GM23338 (cell line): Measurements from ENCODE around the gene ADPRH. TPM values are rescaled to one million over a fixed set of nuclear protein-coding genes. Genes with fewer than 3 reads are reported as not detected.
"Not testable (repeated sequence)": the region's sequence is repeated elsewhere in the genome, so short reads cannot be mapped to it uniquely, and the experiment has no call there.

ENCODE experiments used
- ATAC-seq: fragments of 200-7000 bp; cut with Tn5 transposase; 3 replicates; pipeline ENCODE4 v1.9.1; 2020
- DNase-seq: peaks from one replicate; pipeline ENCODE4 v3.0.0-alpha.2; 2015; ENCODE audit warnings: low spot score
- H2AFZ ChIP-seq: fragments of 200-600 bp; sonication (generic); 2 replicates; pipeline ENCODE4 v1.8.0; 2016; ENCODE audit warnings: antibody characterized with exemption, mild to moderate bottlenecking, moderate library complexity
- H3F3A ChIP-seq: fragments of 200-600 bp; sonication (generic); replicated peaks from 2 replicates; pipeline ENCODE4 v1.8.0; 2017; ENCODE audit warnings: antibody characterized with exemption, mixed run types, low read depth
- H3K27ac ChIP-seq: fragments of 200-600 bp; sonication (generic); 2 replicates; pipeline ENCODE4 v1.6.1; 2016; ENCODE audit warnings: low read depth
- H3K27me3 ChIP-seq: fragments of 200-600 bp; sonication (generic); 2 replicates; pipeline ENCODE4 v1.8.0; 2016; ENCODE audit warnings: mild to moderate bottlenecking, mixed run types, moderate library complexity; ENCODE audit not compliant: insufficient read depth
- H3K36me3 ChIP-seq: fragments of 200-600 bp; sonication (generic); 2 replicates; pipeline ENCODE4 v1.8.0; 2016; ENCODE audit warnings: mild to moderate bottlenecking; ENCODE audit not compliant: insufficient read depth
- H3K4me1 ChIP-seq: fragments of 200-600 bp; sonication (generic); 2 replicates; pipeline ENCODE4 v1.8.0; 2016; ENCODE audit warnings: mild to moderate bottlenecking, moderate library complexity; ENCODE audit not compliant: insufficient read depth
- H3K4me2 ChIP-seq: fragments of 200-600 bp; sonication (generic); 2 replicates; pipeline ENCODE4 v1.7.1; 2017; ENCODE audit warnings: mixed run types
- H3K4me3 ChIP-seq: fragments of 200-600 bp; sonication (generic); 2 replicates; pipeline ENCODE4 v1.6.1; 2016; ENCODE audit warnings: mixed run types
- H3K79me2 ChIP-seq: fragments of 200-600 bp; sonication (generic); replicated peaks from 2 replicates; pipeline ENCODE4 v1.8.0; 2017; ENCODE audit warnings: mild to moderate bottlenecking; ENCODE audit not compliant: insufficient read depth
- H3K9me2 ChIP-seq: fragments of 200-600 bp; sonication (generic); 2 replicates; pipeline ENCODE4 v1.8.0; 2017; ENCODE audit not compliant: insufficient read depth
- H4K20me1 ChIP-seq: fragments of 200-600 bp; sonication (generic); replicated peaks from 2 replicates; pipeline ENCODE4 v1.8.0; 2017; ENCODE audit warnings: mild to moderate bottlenecking; ENCODE audit not compliant: insufficient read depth
- H3K27ac Mint-ChIP-seq: 2 replicates; pipeline ENCODE4 v1.8.0; 2020; ENCODE audit warnings: inconsistent platforms, mild to moderate bottlenecking, moderate library complexity, mixed read lengths
- H3K27me3 Mint-ChIP-seq: 3 replicates; pipeline ENCODE4 v1.8.0; 2022; ENCODE audit warnings: low read depth, mild to moderate bottlenecking, moderate library complexity, mixed read lengths, inconsistent platforms; ENCODE audit not compliant: insufficient read depth, poor library complexity
- H3K36me3 Mint-ChIP-seq: 3 replicates; pipeline ENCODE4 v1.8.0; 2021; ENCODE audit warnings: low read depth, mild to moderate bottlenecking, inconsistent platforms, moderate library complexity, mixed read lengths
- H3K4me1 Mint-ChIP-seq: 3 replicates; pipeline ENCODE4 v1.8.0; 2020; ENCODE audit warnings: mild to moderate bottlenecking, inconsistent platforms, mixed read lengths
- H3K4me3 Mint-ChIP-seq: 3 replicates; pipeline ENCODE4 v1.8.0; 2021; ENCODE audit warnings: moderate library complexity, mild to moderate bottlenecking, inconsistent platforms, mixed read lengths
- H3K9me3 Mint-ChIP-seq: 3 replicates; pipeline ENCODE4 v1.8.0; 2020; ENCODE audit warnings: moderate library complexity, mild to moderate bottlenecking, inconsistent platforms, mixed read lengths
- EZH2 ChIP-seq: fragments of 200-600 bp; sonication (generic); IDR thresholded peaks from one replicate; pipeline ENCODE4 v1.8.0; 2017; ENCODE audit warnings: antibody characterized with exemption, mild to moderate bottlenecking, low read depth; ENCODE audit not compliant: unreplicated experiment
- EZH2phosphoT487 ChIP-seq: fragments of 200-600 bp; sonication (generic); IDR thresholded peaks from one replicate; pipeline ENCODE4 v1.8.1; 2018; ENCODE audit warnings: antibody characterized with exemption; ENCODE audit not compliant: unreplicated experiment
- JUNB ChIP-seq: IDR thresholded peaks from one replicate; pipeline ENCODE4 v1.6.1; 2016; ENCODE audit warnings: antibody characterized with exemption; ENCODE audit not compliant: unreplicated experiment
- STAT1 ChIP-seq: IDR thresholded peaks from one replicate; pipeline ENCODE4 v1.6.1; 2016; ENCODE audit warnings: antibody characterized with exemption; ENCODE audit not compliant: unreplicated experiment
- ZNF114 ChIP-seq: fragments of 250-450 bp; sonication (Bioruptor Pico); IDR thresholded peaks from 2 replicates; pipeline ENCODE4 v1.5.0; 2020; ENCODE audit warnings: mild to moderate bottlenecking, moderate library complexity
- polyA plus RNA-seq: library from polyadenylated mRNA; unstranded; fragments of >200 nt; fragmentation: Nextera tagmentation; extraction: Ambion mirVana; gene quantifications from 2 replicates; pipeline ENCODE4 v1.2.1, GENCODE V29; 2016
- total RNA-seq: library from RNA; depleted of rRNA; stranded (reverse); fragments of >200 nt; shearing (Covaris generic); gene quantifications from 2 replicates; pipeline ENCODE4 v1.2.3, GENCODE V29; 2014
- TF ChIP-seq, protein P1 (sequence below): fragments of 250-450 bp; sonication (Bioruptor Pico); IDR thresholded peaks from 2 replicates; pipeline ENCODE4 v1.5.0; 2020; ENCODE audit warnings: mild to moderate bottlenecking, moderate library complexity
- TF ChIP-seq, protein P2 (sequence below): IDR thresholded peaks from 2 replicates; pipeline ENCODE4 v1.6.1; 2016; ENCODE audit warnings: antibody characterized with exemption
- TF ChIP-seq, protein P3 (sequence below): IDR thresholded peaks from one replicate; pipeline ENCODE4 v1.6.1; 2018; ENCODE audit warnings: antibody characterized with exemption; ENCODE audit not compliant: unreplicated experiment

The ADPRH gene
- total and polyA plus RNA-seq, 2 experiments from 2014 or later, result 1.2 to 3.4 TPM

DNA sequence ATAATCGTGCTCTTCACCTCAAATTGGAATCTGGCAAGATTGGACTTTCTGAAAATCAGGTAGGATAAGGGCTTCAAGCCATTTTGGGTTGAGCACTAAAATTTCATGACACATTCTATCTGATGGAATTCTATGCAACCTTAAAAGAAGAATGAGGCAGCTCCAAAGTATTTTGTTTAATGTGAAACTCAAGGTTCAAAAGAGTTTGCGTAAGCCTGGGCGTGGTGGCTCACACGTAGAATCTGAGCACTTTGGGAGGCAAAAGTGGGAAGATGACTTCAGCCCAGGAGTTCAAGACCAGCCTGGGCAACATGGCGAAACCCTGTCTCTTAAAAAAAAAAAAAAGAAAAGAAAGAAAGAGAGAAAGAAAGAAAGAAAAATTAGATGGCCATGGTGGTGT, 14.8 kb downstream of the ADPRH start (continued):
- TF ChIP-seq, protein P1, sequence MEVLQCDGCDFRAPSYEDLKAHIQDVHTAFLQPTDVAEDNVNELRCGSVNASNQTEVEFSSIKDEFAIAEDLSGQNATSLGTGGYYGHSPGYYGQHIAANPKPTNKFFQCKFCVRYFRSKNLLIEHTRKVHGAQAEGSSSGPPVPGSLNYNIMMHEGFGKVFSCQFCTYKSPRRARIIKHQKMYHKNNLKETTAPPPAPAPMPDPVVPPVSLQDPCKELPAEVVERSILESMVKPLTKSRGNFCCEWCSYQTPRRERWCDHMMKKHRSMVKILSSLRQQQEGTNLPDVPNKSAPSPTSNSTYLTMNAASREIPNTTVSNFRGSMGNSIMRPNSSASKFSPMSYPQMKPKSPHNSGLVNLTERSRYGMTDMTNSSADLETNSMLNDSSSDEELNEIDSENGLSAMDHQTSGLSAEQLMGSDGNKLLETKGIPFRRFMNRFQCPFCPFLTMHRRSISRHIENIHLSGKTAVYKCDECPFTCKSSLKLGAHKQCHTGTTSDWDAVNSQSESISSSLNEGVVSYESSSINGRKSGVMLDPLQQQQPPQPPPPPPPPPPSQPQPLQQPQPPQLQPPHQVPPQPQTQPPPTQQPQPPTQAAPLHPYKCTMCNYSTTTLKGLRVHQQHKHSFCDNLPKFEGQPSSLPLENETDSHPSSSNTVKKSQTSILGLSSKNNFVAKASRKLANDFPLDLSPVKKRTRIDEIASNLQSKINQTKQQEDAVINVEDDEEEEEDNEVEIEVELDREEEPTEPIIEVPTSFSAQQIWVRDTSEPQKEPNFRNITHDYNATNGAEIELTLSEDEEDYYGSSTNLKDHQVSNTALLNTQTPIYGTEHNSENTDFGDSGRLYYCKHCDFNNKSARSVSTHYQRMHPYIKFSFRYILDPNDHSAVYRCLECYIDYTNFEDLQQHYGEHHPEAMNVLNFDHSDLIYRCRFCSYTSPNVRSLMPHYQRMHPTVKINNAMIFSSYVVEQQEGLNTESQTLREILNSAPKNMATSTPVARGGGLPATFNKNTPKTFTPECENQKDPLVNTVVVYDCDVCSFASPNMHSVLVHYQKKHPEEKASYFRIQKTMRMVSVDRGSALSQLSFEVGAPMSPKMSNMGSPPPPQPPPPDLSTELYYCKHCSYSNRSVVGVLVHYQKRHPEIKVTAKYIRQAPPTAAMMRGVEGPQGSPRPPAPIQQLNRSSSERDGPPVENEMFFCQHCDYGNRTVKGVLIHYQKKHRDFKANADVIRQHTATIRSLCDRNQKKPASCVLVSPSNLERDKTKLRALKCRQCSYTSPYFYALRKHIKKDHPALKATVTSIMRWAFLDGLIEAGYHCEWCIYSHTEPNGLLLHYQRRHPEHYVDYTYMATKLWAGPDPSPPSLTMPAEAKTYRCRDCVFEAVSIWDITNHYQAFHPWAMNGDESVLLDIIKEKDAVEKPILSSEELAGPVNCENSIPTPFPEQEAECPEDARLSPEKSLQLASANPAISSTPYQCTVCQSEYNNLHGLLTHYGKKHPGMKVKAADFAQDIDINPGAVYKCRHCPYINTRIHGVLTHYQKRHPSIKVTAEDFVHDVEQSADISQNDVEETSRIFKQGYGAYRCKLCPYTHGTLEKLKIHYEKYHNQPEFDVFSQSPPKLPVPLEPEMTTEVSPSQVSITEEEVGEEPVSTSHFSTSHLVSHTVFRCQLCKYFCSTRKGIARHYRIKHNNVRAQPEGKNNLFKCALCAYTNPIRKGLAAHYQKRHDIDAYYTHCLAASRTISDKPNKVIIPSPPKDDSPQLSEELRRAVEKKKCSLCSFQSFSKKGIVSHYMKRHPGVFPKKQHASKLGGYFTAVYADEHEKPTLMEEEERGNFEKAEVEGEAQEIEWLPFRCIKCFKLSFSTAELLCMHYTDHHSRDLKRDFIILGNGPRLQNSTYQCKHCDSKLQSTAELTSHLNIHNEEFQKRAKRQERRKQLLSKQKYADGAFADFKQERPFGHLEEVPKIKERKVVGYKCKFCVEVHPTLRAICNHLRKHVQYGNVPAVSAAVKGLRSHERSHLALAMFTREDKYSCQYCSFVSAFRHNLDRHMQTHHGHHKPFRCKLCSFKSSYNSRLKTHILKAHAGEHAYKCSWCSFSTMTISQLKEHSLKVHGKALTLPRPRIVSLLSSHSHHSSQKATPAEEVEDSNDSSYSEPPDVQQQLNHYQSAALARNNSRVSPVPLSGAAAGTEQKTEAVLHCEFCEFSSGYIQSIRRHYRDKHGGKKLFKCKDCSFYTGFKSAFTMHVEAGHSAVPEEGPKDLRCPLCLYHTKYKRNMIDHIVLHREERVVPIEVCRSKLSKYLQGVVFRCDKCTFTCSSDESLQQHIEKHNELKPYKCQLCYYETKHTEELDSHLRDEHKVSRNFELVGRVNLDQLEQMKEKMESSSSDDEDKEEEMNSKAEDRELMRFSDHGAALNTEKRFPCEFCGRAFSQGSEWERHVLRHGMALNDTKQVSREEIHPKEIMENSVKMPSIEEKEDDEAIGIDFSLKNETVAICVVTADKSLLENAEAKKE (CRISPR knock-in tag), result no peak
- TF ChIP-seq, protein P2, sequence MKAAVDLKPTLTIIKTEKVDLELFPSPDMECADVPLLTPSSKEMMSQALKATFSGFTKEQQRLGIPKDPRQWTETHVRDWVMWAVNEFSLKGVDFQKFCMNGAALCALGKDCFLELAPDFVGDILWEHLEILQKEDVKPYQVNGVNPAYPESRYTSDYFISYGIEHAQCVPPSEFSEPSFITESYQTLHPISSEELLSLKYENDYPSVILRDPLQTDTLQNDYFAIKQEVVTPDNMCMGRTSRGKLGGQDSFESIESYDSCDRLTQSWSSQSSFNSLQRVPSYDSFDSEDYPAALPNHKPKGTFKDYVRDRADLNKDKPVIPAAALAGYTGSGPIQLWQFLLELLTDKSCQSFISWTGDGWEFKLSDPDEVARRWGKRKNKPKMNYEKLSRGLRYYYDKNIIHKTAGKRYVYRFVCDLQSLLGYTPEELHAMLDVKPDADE, result no peak
- no peak for TF ChIP-seq STAT1
- no peak for TF ChIP-seq JUNB
- TF ChIP-seq, protein P3, sequence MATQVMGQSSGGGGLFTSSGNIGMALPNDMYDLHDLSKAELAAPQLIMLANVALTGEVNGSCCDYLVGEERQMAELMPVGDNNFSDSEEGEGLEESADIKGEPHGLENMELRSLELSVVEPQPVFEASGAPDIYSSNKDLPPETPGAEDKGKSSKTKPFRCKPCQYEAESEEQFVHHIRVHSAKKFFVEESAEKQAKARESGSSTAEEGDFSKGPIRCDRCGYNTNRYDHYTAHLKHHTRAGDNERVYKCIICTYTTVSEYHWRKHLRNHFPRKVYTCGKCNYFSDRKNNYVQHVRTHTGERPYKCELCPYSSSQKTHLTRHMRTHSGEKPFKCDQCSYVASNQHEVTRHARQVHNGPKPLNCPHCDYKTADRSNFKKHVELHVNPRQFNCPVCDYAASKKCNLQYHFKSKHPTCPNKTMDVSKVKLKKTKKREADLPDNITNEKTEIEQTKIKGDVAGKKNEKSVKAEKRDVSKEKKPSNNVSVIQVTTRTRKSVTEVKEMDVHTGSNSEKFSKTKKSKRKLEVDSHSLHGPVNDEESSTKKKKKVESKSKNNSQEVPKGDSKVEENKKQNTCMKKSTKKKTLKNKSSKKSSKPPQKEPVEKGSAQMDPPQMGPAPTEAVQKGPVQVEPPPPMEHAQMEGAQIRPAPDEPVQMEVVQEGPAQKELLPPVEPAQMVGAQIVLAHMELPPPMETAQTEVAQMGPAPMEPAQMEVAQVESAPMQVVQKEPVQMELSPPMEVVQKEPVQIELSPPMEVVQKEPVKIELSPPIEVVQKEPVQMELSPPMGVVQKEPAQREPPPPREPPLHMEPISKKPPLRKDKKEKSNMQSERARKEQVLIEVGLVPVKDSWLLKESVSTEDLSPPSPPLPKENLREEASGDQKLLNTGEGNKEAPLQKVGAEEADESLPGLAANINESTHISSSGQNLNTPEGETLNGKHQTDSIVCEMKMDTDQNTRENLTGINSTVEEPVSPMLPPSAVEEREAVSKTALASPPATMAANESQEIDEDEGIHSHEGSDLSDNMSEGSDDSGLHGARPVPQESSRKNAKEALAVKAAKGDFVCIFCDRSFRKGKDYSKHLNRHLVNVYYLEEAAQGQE, result no peak
- TF ChIP-seq EZH2, result no peak
- TF ChIP-seq ZNF114 (CRISPR knock-in tag), result no peak
- no peak for TF ChIP-seq EZH2phosphoT487

DNA sequence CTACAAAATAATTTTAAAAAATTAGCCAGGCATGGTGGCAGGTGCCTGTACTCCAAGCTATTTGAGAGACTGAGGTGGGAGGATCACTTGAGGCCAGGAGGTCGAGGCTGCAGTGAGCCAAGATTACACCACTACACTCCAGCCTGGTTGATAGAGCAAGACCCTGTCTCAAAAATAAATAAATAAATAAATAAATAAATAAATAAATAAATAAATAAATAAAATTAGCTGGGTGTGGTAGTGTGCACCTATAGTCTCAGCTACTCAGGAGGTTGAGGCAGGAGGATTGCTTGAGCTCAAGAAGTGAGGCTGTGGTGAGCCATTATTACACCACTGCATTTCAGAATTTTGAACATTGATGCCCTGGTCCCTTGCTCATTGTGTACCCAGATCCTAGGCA, 15.6 kb downstream of the ADPRH start:
- H3K4me2 ChIP-seq, H2AFZ ChIP-seq, H3K4me1 ChIP-seq, H3K27me3 Mint-ChIP-seq, H4K20me1 ChIP-seq, H3K9me2 ChIP-seq, DNase-seq, H3K27ac ChIP-seq, H3K4me1 Mint-ChIP-seq, H3K4me3 ChIP-seq, H3F3A ChIP-seq, H3K4me3 Mint-ChIP-seq, H3K36me3 Mint-ChIP-seq, ATAC-seq, H3K79me2 ChIP-seq, H3K27ac Mint-ChIP-seq, H3K9me3 Mint-ChIP-seq, H3K27me3 ChIP-seq, H3K36me3 ChIP-seq: not testable (repeated sequence)
